GM18520 (cell line): Measurements from ENCODE around the gene SORCS3.

Experiments
- ATAC-seq: cut with Tn5 transposase; IDR thresholded peaks from one replicate; pipeline ENCODE4 v1.9.1; 2021; ENCODE audit not compliant: unreplicated experiment

SORCS3 gene

GRCh38 chr10:104641187-104641936, at the start of gene SORCS3:
Gene SORCS3 (plus strand): TSS chr10:104641290.
- ATAC-seq = no peak

GRCh38 chr10:104591441-104591840, 49.6 kb upstream of the SORCS3 start:
- ATAC-seq = no peak

GRCh38 chr10:104601166-104601565, 39.9 kb upstream of the SORCS3 start:
- no peak for ATAC-seq

GRCh38 chr10:104608091-104608828, 32.8 kb upstream of the SORCS3 start:
- ATAC-seq = no peak

- no peak for ATAC-seq
These were observed 28.4 kb upstream of the SORCS3 start for GRCh38 chr10:104612571-104613205.

GRCh38 chr10:104613406-104613805, 27.7 kb upstream of the SORCS3 start:
- ATAC-seq = no peak

- peak; percentile 38 for ATAC-seq
These were observed 26.8 kb upstream of the SORCS3 start for GRCh38 chr10:104614245-104614831.

GRCh38 chr10:104615136-104615535, 26.0 kb upstream of the SORCS3 start:
- no peak for ATAC-seq

GRCh38 chr10:104617831-104618230, 23.3 kb upstream of the SORCS3 start:
- ATAC-seq = no peak

- ATAC-seq = no peak
These were observed 18.9 kb upstream of the SORCS3 start for GRCh38 chr10:104622175-104622574.

- no peak for ATAC-seq
These were observed 18.4 kb upstream of the SORCS3 start for GRCh38 chr10:104622598-104623209.

GRCh38 chr10:104630731-104631130, 10.4 kb upstream of the SORCS3 start:
- ATAC-seq = no peak

- ATAC-seq = no peak
These were observed 9.1 kb upstream of the SORCS3 start for GRCh38 chr10:104631946-104632345.

- ATAC-seq = no peak
These were observed 2.1 kb upstream of the SORCS3 start for GRCh38 chr10:104638861-104639589.

GRCh38 chr10:104639590-104640338, 1.3 kb upstream of the SORCS3 start:
- ATAC-seq = no peak

GRCh38 chr10:104640339-104641186, 527 bp upstream of the SORCS3 start:
- no peak for ATAC-seq

GRCh38 chr10:104641937-104642657, 1.0 kb downstream of the SORCS3 start:
- no peak for ATAC-seq

- no peak for ATAC-seq
These were observed 1.7 kb downstream of the SORCS3 start for GRCh38 chr10:104642658-104643302.
